NCI-H2029 (cell line): ENCODE measurements around the gene PRKACA.

Source experiments
- DNase-seq: peaks from one replicate; lab custom pipeline; 2025; lab: John Stamatoyannopoulos, UW

The PRKACA gene

GRCh38 chr19:14042659-14043608 lies 74.6 kb downstream of the PRKACA start:
- peak; percentile 40 for DNase-seq
